Memory B cell (primary cell): ENCODE measurements around the gene HSPG2.
"Not testable (repeated sequence)": the region's sequence is repeated elsewhere in the genome, so short reads cannot be mapped to it uniquely, and the experiment has no call there.

Experiments used
- ATAC-seq: fragments of 150-1000 bp; cut with Tn5 transposase; 2 replicates; pipeline ENCODE4 v1.10.0; 2021; ENCODE audit warnings: low read depth, mild to moderate bottlenecking, moderate library complexity
- DNase-seq, 2 donors: peaks; one replicate each; pipeline ENCODE4 v3.0.0; 2022; ENCODE audit warnings: low spot score in 2 of 2
- H3K27ac Mint-ChIP-seq: one replicate; pipeline ENCODE4 v1.8.0; 2022; ENCODE audit warnings: mild to moderate bottlenecking, moderate library complexity, mixed read lengths
- H3K27me3 Mint-ChIP-seq: one replicate; pipeline ENCODE4 v1.8.0; 2022; ENCODE audit warnings: mixed read lengths
- H3K36me3 Mint-ChIP-seq: one replicate; pipeline ENCODE4 v1.8.0; 2022; ENCODE audit warnings: mild to moderate bottlenecking, mixed read lengths
- H3K4me1 Mint-ChIP-seq: one replicate; pipeline ENCODE4 v1.8.0; 2022; ENCODE audit warnings: mixed read lengths
- H3K4me3 Mint-ChIP-seq: one replicate; pipeline ENCODE4 v1.8.0; 2022; ENCODE audit warnings: mild to moderate bottlenecking, moderate library complexity, mixed read lengths
- H3K9me3 Mint-ChIP-seq: one replicate; pipeline ENCODE4 v1.8.0; 2022; ENCODE audit warnings: mixed read lengths

HSPG2 gene

GRCh38 chr1:21916447-21917238, 20.5 kb downstream of the HSPG2 start:
- no peak overlapping the region for H3K4me3 Mint-ChIP-seq
- no peak for ATAC-seq
- no peaks in the 10 kb centered on the region for H3K36me3 Mint-ChIP-seq
- no peak for DNase-seq
- no peaks in the 10 kb centered on the region for H3K9me3 Mint-ChIP-seq
- no peak overlapping the region for H3K27ac Mint-ChIP-seq
- H3K4me1 Mint-ChIP-seq: no peaks in the 10 kb centered on the region
- H3K27me3 Mint-ChIP-seq: no peaks in the 10 kb centered on the region

- Mint-ChIP-seq H3K36me3 (no peaks in the 10 kb centered on the region), H3K27me3 (no peaks in the 10 kb centered on the region), H3K27ac (no peak overlapping the region), H3K4me1 (peaks cover 2% of the 10 kb centered on the region), H3K4me3 (no peak overlapping the region), H3K9me3 (no peaks in the 10 kb centered on the region)
- no peak for ATAC-seq
- DNase-seq: no peak
Measured at GRCh38 chr1:21914880-21915640, 22.1 kb downstream of the HSPG2 start.

GRCh38 chr1:21914450-21914849, 22.7 kb downstream of the HSPG2 start:
- Mint-ChIP-seq H3K27me3 (no peaks in the 10 kb centered on the region), H3K36me3 (no peaks in the 10 kb centered on the region), H3K9me3 (no peaks in the 10 kb centered on the region), H3K4me1 (peaks cover 8% of the 10 kb centered on the region), H3K4me3 (no peak overlapping the region), H3K27ac (no peak overlapping the region)
- DNase-seq (no peak), ATAC-seq (no peak)

GRCh38 chr1:21913763-21914162, 23.3 kb downstream of the HSPG2 start:
- H3K4me3 Mint-ChIP-seq: no peak overlapping the region
- ATAC-seq (no peak), DNase-seq (no peak)
- H3K4me1 Mint-ChIP-seq: peaks cover 8% of the 10 kb centered on the region
- no peaks in the 10 kb centered on the region for H3K27me3 Mint-ChIP-seq
- no peaks in the 10 kb centered on the region for H3K36me3 Mint-ChIP-seq
- H3K9me3 Mint-ChIP-seq: no peaks in the 10 kb centered on the region
- H3K27ac Mint-ChIP-seq: no peak overlapping the region

GRCh38 chr1:21913258-21913657, 23.9 kb downstream of the HSPG2 start:
- no peak overlapping the region for H3K4me3 Mint-ChIP-seq
- peaks cover 8% of the 10 kb centered on the region for H3K4me1 Mint-ChIP-seq
- H3K27ac Mint-ChIP-seq: no peak overlapping the region
- no peaks in the 10 kb centered on the region for H3K27me3 Mint-ChIP-seq
- no peak for ATAC-seq
- DNase-seq: no peak
- H3K36me3 Mint-ChIP-seq: no peaks in the 10 kb centered on the region
- H3K9me3 Mint-ChIP-seq: no peaks in the 10 kb centered on the region

- H3K27me3 Mint-ChIP-seq: no peaks in the 10 kb centered on the region
- peaks cover 8% of the 10 kb centered on the region for H3K4me1 Mint-ChIP-seq
- H3K27ac Mint-ChIP-seq: no peak overlapping the region
- no peaks in the 10 kb centered on the region for H3K36me3 Mint-ChIP-seq
- DNase-seq: no peak
- no peak for ATAC-seq
- H3K4me3 Mint-ChIP-seq: no peak overlapping the region
- no peaks in the 10 kb centered on the region for H3K9me3 Mint-ChIP-seq
Measured at GRCh38 chr1:21912038-21912758, 24.9 kb downstream of the HSPG2 start.

GRCh38 chr1:21911205-21912001, 25.7 kb downstream of the HSPG2 start:
- H3K27ac Mint-ChIP-seq: peak overlapping the region; percentile 28

GRCh38 chr1:21910558-21911204, 26.4 kb downstream of the HSPG2 start:
- ATAC-seq (no peak), DNase-seq (no peak)
- Mint-ChIP-seq H3K4me1 (peaks cover 8% of the 10 kb centered on the region), H3K27me3 (no peaks in the 10 kb centered on the region), H3K4me3 (no peak overlapping the region), H3K27ac (peak overlapping the region; percentile 28), H3K9me3 (no peaks in the 10 kb centered on the region), H3K36me3 (no peaks in the 10 kb centered on the region)

More at GRCh38 chr1:21911205-21912001, 25.7 kb downstream of the HSPG2 start:
- Mint-ChIP-seq H3K4me1 (peaks cover 8% of the 10 kb centered on the region), H3K36me3 (no peaks in the 10 kb centered on the region), H3K27me3 (no peaks in the 10 kb centered on the region), H3K4me3 (no peak overlapping the region), H3K9me3 (no peaks in the 10 kb centered on the region)
- DNase-seq (no peak), ATAC-seq (no peak)

- Mint-ChIP-seq H3K9me3 (no peaks in the 10 kb centered on the region), H3K27me3 (peaks cover 4% of the 10 kb centered on the region), H3K27ac (no peak overlapping the region), H3K36me3 (no peaks in the 10 kb centered on the region), H3K4me3 (no peak overlapping the region), H3K4me1 (peaks cover 8% of the 10 kb centered on the region)
- DNase-seq (no peak), ATAC-seq (peak; percentile 43)
Measured at GRCh38 chr1:21909787-21910503, 27.2 kb downstream of the HSPG2 start.

GRCh38 chr1:21909286-21909759, 27.8 kb downstream of the HSPG2 start:
- no peak overlapping the region for H3K27ac Mint-ChIP-seq
- H3K9me3 Mint-ChIP-seq: no peaks in the 10 kb centered on the region
- peaks cover 4% of the 10 kb centered on the region for H3K27me3 Mint-ChIP-seq
- DNase-seq (no peak), ATAC-seq (no peak)
- no peak overlapping the region for H3K4me3 Mint-ChIP-seq
- peaks cover 8% of the 10 kb centered on the region for H3K4me1 Mint-ChIP-seq
- no peaks in the 10 kb centered on the region for H3K36me3 Mint-ChIP-seq

GRCh38 chr1:21907737-21908534, 29.2 kb downstream of the HSPG2 start:
- not testable (repeated sequence) for H3K4me1 Mint-ChIP-seq, H3K36me3 Mint-ChIP-seq, H3K9me3 Mint-ChIP-seq, H3K27ac Mint-ChIP-seq, ATAC-seq, DNase-seq, H3K27me3 Mint-ChIP-seq, H3K4me3 Mint-ChIP-seq

- Mint-ChIP-seq H3K36me3 (no peaks in the 10 kb centered on the region), H3K9me3 (no peaks in the 10 kb centered on the region), H3K4me1 (peaks cover 8% of the 10 kb centered on the region), H3K27me3 (peaks cover 4% of the 10 kb centered on the region), H3K27ac (no peak overlapping the region), H3K4me3 (no peak overlapping the region)
- DNase-seq (no peak), ATAC-seq (no peak)
Measured at GRCh38 chr1:21907079-21907418, 30.1 kb downstream of the HSPG2 start.
